ENCODE measurements around the gene ZHX3. TPM values are rescaled to one million over a fixed set of nuclear protein-coding genes. Genes with fewer than 3 reads are reported as not detected.

The ZHX3 gene
- total RNA-seq, 4 donors from 2014 or later, result 57.8 to 74.8 (median 60.5) TPM

DNA sequence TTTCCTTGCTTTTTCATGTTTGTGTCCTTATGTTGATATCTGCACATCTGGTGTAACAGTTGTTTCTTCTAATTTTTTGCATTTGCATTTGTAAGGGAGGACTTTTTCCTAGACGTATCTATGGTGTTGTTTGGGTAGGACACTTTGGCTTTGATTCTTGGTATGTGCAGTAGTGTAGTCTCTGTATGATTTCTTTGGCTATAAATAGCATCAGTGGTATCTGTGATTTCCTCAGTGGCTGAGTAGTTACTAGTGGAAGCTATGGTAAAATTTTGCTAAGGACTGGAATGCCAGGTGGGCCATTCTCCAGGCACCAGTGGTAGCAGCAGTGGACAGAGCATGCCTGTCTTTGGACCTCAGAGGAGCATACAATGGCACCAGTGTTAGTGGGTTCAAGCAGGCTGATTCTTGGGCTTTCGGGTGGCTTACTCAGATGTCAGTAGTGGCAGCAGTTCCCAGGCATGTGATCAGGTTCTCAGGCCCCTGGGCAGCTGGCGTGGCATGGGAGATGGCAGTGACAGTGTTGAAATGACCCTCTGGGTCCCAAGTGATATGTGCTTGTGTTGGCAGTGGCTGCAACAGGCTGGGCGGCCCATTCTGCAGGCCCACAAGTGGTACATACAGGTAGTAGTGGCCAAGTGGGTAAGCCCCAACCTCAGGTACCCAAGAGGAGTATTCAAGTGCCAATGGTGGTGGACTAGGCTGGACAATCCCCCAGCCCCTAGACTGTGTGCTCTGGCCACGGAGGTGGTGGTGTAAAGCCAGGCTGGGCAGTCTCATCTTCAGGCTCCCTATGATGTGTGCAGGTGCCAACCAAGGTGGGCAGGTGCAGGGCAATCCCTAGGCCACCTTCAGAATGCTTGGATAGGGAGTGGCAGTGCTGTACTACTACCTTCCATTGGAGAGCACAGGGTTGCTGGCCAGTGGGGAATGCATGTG is 125.7 kb downstream of the ZHX3 start:
- H3K4me1 ChIP-seq, result no peaks in the 10 kb centered on the region
- no peaks in the 10 kb centered on the region for H3K36me3 ChIP-seq
- 96 to 99% methylated on average over 2 to 5 of the region's 5 CpGs for WGBS, 2 donors
- DNase-seq, result no peak
- H3K9me3 ChIP-seq, result no peaks in the 10 kb centered on the region
- H3K27me3 ChIP-seq, result no peaks in the 10 kb centered on the region
- no peak overlapping the region for H3K27ac ChIP-seq
- TF ChIP-seq POLR2A (IDR thresholded peaks at IDR 0.05), result no peak
- TF ChIP-seq, protein P1, sequence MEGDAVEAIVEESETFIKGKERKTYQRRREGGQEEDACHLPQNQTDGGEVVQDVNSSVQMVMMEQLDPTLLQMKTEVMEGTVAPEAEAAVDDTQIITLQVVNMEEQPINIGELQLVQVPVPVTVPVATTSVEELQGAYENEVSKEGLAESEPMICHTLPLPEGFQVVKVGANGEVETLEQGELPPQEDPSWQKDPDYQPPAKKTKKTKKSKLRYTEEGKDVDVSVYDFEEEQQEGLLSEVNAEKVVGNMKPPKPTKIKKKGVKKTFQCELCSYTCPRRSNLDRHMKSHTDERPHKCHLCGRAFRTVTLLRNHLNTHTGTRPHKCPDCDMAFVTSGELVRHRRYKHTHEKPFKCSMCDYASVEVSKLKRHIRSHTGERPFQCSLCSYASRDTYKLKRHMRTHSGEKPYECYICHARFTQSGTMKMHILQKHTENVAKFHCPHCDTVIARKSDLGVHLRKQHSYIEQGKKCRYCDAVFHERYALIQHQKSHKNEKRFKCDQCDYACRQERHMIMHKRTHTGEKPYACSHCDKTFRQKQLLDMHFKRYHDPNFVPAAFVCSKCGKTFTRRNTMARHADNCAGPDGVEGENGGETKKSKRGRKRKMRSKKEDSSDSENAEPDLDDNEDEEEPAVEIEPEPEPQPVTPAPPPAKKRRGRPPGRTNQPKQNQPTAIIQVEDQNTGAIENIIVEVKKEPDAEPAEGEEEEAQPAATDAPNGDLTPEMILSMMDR (IDR thresholded peaks at IDR 0.05), result no peak
- intact Hi-C loops (cut with DNase I), result no loop called here
- H3K4me3 ChIP-seq (replicated peaks in 1 of 3), result no peak overlapping the region

DNA sequence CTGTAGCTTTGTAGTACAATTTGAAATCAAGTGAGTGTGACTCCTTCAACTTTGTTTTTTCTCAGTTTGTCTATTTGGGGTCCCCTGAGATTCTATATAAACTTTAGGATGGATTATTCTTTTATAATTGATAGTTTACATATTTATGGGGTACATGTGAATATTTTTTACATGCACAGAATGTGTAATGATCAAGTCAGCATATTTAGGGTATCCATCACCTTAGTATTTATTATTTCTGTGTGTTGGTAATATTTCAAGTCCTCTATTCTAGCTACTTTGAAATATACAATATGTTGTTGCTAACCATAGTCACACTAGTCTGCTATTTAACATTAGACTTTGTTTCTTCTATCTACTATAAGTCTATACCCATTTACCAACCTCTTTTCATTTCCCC is 129.9 kb downstream of the ZHX3 start:
- TF ChIP-seq POLR2A (IDR thresholded peaks at IDR 0.05), result no peak
- TF ChIP-seq, protein P1 (IDR thresholded peaks at IDR 0.05), result no peak
- Histone ChIP-seq H3K27me3 (no peaks in the 10 kb centered on the region), H3K27ac (no peak overlapping the region), H3K4me1 (no peaks in the 10 kb centered on the region), H3K4me3 (replicated peaks in 1 of 3) (no peak overlapping the region), H3K9me3 (no peaks in the 10 kb centered on the region), H3K36me3 (no peaks in the 10 kb centered on the region)
- intact Hi-C loops (cut with DNase I), result no loop called here
- no peak for DNase-seq

DNA sequence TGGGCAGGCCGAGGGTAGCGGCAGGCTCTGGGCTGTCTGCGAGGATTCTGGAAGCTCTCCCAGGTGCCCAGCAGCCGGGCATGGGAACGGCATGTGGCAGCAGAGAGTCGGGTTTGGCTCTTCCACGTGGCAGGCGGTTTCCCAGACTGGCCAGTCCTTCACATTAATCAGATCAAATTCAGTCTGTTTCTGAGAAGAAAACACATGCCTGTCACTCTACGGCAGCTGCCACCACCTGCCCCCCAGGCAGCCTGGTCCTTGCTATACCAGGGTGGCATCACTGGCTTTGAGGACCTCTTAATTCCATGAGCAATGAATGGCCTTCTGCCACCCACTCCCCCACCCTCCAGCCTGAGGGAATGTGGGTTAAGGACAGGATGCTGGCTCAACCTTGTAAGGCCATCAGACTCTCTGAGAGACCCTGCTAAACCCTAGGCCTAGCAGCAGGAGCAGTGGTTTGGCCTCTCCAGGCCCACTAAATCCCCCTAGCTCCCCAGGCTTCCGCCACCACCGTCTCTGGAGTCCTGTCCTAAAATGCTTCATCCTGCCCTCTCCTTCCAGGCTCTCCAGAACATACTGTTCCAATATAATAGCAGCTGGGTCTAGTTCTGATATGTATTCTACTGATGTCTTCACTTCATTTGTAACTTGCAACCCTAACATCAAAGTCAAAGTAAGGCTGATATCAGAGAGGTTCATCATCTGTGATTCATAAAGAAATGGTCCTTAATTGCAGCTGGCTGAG is 132.3 kb downstream of the ZHX3 start:
- Histone ChIP-seq H3K9me3 (no peaks in the 10 kb centered on the region), H3K4me1 (no peaks in the 10 kb centered on the region), H3K36me3 (no peaks in the 10 kb centered on the region), H3K27me3 (no peaks in the 10 kb centered on the region), H3K4me3 (replicated peaks in 1 of 3) (no peak overlapping the region), H3K27ac (no peak overlapping the region)
- intact Hi-C loops (cut with DNase I), result no loop called here
- 90 to 92% methylated on average over 11 of the region's 11 CpGs for WGBS, 2 donors
- TF ChIP-seq, protein P1 (IDR thresholded peaks at IDR 0.05), result no peak
- no peak for TF ChIP-seq POLR2A (IDR thresholded peaks at IDR 0.05)
- DNase-seq, result no peak

DNA sequence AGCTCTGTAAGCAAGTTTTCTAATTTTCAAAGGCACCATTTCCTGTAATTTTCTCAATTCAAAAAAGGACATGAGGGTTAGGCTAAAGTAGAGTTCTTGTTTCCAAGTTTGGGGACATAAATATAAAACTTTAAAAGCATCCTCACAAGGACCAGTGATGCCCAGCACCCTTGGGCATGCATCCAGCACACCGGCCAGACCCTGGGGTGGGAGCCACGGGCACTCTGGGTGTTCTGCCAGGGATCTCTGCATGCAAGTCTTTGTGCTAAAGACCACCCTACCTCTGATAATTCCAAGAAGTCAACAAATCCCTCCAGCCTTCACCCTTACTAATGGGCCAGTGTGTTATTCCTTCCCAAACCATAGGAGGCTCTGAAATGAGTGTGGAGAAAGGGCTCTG is 133.7 kb downstream of the ZHX3 start:
- WGBS, 2 donors, result 53 to 96% methylated on average over 2 of the region's 2 CpGs
- no peak overlapping the region for H3K4me3 ChIP-seq (replicated peaks in 1 of 3)
- no peaks in the 10 kb centered on the region for H3K9me3 ChIP-seq
- no peaks in the 10 kb centered on the region for H3K27me3 ChIP-seq
- peaks cover 5 to 7% of the 10 kb centered on the region in 2 donors for H3K4me1 ChIP-seq
- no peak for DNase-seq
- H3K27ac ChIP-seq, result no peak overlapping the region
- H3K36me3 ChIP-seq, result no peaks in the 10 kb centered on the region
- intact Hi-C loops (cut with DNase I), result no loop called here
- no peak for TF ChIP-seq POLR2A (IDR thresholded peaks at IDR 0.05)
- TF ChIP-seq, protein P1 (IDR thresholded peaks at IDR 0.05), result no peak

DNA sequence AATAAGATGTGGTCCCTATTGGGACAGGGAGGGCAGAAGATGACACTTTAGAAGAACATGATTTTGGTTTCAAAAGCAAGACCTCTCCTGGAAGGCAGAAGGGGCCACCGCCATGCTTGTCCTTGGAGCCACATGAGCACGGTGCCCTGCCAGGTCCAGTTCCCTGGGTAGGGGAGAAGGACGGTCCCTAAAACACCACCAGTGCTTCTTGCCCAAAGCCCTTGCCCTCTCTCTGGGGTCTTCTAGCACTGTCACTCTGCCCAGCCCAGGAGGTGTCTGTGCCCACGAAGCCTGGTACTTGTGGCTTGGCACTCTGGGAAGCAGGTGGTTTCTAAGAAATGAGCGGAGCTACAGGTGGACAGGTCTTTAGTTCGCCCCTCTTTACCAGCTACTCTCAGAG is 134.1 kb downstream of the ZHX3 start:
- 91 to 93% methylated on average over 6 of the region's 6 CpGs for WGBS, 2 donors

More for the DNA sequence above, 134.1 kb downstream of the ZHX3 start:
- Histone ChIP-seq H3K27me3 (no peaks in the 10 kb centered on the region), H3K4me1 (peaks cover 8 to 12% of the 10 kb centered on the region in 2 donors), H3K27ac (no peak overlapping the region), H3K4me3 (replicated peaks in 1 of 3) (no peak overlapping the region), H3K9me3 (no peaks in the 10 kb centered on the region), H3K36me3 (no peaks in the 10 kb centered on the region)
- TF ChIP-seq POLR2A (IDR thresholded peaks at IDR 0.05), result no peak
- TF ChIP-seq, protein P1 (IDR thresholded peaks at IDR 0.05), result no peak
- intact Hi-C loops (cut with DNase I), result no loop called here
- no peak for DNase-seq
